Raji (cell line): ENCODE results near the gene POC1B.
A peak's percentile ranks its signal among the peaks of the same experiment; 100 is the strongest.

Source experiments
- POLR2A ChIP-seq: IDR thresholded peaks from 2 replicates; pipeline ENCODE4 v1.6.1; 2011; ENCODE audit warnings: low read depth, low read length, control low read depth; ENCODE audit not compliant: insufficient read depth

Gene POC1B

DNA sequence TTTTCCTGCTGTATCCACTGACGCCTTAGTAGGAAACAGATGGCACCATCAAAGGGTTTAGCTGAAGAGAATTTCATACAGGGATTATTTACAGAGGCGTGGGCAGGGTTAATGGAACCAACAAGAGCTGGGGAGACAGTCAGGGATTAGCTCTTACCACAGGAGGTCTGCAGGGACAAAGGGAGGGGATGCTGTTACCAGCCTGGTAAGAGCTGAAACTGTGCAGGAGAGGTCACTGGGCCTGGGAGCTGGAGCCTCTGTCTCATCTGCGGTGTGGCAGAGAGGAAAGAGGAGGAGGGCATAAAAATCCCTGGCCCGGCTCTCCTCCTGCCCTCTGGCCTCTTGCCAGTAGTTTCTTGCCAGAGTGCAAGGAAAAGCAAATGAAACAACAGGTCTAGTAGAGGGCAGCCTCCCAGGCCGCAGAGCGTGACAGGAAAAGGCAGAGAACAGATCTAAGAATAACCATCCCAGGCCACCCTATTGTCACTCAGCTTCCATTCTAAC is 18.9 kb upstream of the POC1B start:
- TF ChIP-seq POLR2A = no peak

DNA sequence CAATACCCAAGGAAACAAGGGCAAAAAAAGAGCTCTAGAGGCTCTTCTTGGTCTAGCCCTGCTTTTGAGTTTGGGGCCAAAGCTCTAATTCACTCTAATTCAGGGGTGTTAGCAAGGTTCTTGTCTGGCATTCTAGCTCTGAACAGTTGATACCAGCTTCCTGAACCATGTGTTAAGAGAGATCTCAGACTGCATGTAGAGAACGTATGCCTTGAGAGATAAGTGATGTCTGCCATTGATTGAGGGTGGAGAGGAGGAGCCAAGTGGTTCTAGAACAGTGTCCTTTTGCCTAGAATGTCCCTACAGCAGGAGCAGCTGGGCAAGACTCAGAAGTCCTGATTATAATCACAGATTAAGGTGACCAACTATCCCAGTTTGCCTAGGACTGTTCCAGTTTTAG is 18.2 kb upstream of the POC1B start:
- no peak for TF ChIP-seq POLR2A

DNA sequence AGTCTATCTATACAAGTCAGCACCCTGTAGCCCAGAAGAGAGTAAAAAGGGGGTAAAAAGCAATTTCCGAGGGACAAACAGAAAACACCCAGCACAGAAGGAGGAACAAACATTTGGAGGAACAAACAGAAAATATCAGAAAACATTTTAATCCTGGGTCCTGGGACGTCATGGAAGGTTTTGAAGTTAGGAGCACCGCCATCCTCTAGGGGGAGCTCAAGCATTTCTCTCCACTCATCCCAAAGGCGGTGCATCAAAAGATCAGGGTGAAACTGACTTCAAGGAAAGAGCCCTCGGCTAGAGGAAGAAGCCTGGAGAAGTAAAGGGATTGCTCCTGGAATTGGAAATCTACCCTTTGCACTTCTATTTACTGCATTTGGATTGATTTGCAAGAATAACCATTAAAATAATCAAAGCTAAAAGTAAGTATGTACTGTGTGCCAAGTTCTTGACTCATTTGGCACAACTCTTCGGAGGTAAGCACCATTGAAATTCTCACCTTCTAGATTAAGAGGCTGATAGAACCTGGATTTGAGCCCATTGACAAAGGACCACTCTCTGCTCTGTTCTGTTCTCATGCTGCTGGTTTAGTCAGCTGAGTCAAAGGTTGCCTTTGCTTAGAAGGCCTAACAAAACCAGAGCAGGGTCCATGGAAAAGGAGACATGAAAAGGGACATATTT is 17.2 kb upstream of the POC1B start:
- TF ChIP-seq POLR2A = no peak

DNA sequence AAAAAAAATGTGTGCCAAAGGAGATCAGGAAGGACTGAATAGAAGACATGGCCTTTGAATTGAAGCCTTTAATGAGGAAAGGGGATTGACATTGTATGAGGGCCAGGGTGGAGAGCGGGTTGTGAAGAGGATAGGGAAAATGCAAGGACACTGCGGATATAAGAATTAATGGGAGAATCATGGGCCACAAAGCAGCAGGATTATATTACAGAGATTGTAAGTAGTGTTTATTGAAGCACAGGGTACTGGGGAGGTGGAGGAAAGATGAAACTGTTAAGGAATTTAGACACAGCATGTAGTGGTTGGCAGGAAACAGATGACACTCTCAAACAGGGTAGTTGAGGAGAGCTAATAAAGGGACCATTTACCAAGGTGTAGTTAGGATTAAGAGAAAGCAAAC is 16.4 kb upstream of the POC1B start:
- no peak for TF ChIP-seq POLR2A

DNA sequence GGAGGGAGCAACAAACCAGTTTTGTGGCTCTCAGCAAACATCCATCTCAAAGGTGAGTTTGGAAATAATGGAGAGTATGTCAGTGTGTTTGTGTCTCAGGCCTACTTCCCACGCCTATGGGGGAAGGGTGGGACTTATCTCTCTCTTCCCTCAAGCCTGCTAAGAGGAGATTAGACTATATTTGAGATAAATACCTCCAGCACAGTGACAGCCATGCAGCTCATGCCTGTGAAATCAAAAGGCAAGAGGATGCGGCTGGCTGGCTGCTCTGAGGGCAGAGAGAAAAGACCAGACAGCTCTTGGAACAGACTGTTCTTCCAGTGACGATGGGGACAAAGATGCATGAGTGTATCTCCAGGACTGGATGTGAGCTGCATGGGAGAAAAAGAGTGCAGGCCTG is 14.7 kb upstream of the POC1B start:
- no peak for TF ChIP-seq POLR2A

DNA sequence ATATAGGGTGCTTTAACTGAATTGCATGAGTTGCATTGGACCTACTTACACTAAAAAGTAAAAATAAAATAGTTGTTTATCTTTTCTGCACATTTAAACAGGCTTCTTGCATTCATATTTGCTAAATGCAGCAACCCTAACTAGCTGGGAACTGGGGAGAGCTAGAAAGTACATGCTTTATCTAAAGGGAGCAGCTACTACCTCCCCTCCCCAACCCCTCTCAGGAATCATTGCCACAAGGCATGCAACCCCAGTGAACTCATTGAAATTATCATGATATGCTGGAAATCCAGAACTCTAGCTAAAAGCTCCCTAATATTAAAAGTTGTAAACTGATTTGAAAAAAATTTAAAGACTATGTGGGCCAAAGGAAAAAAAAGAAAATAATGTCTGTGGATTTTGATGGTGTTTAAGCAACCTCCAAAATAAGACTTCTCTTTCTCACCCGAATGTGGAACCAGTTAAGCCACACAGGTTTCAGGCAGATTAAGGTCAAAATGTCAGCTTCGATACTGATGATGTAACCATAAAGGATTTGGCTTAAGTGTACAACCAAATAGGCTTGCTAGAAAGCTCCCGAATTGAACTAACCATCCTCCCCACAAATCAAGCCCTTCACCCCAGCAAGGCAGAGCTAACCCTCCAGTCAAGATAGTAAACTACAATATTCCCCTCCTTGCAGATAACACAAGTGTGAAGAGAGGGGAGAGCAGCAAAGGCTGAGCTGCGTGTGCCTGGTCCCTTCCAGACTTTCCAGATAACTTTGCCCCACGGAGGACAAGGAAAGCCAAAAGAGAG is 13.8 kb upstream of the POC1B start:
- no peak for TF ChIP-seq POLR2A

DNA sequence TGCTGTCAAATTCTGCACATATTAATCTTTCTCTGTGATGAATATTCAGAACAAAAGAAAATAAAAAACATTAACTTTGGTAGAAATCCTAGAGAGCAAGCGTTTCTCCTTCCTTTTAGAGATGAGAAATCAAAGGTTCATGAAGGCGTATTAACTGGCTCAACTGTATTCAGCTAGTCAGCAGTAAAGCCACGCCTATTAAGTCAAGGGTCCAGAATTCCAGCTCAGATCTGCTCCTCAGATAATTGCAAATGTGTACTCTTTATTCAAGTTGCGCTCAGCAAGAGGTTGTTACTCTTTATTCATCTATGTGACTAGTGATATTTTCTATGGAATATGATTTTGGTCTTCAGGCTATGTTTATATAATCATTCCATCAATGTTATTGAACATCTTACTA is 13.1 kb upstream of the POC1B start:
- TF ChIP-seq POLR2A = no peak

DNA sequence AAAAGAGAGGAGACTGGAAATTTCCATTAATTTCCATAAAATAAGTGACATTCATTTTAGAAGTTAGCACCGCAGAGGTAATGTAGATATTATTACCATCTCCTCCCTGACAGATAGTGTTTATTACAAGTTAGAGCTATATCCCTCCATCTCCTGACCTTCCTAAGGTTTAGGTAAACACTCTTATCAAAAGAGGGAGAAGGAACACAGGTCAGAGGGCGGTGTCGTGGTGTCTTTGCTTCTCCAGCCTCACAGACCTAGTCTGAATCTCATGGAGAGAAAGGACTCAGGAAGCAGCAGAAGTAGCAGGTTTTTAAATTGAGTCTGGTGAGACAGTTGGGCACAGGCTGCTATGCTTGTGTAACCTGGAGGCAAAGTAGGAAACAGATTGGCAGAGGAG is 11.5 kb upstream of the POC1B start:
- no peak for TF ChIP-seq POLR2A

DNA sequence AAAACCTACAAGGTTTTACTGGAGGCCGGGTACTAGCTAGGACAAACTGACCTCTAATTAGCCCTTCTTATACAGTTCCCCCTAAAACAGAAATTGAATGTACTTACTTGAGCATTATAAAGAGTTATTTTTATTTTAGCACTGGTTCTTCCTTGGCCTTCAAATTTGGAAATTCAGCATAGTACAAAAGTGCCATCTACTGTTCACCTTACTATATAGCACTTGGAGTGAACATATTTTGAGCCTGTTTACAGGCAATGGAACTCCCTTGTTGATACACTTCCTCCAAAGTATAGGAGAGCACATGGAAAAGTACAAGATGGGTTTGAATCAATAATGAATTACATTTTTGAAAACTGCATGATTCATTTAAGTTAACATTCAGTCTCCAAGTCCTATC is 3.9 kb upstream of the POC1B start:
- no peak for TF ChIP-seq POLR2A

DNA sequence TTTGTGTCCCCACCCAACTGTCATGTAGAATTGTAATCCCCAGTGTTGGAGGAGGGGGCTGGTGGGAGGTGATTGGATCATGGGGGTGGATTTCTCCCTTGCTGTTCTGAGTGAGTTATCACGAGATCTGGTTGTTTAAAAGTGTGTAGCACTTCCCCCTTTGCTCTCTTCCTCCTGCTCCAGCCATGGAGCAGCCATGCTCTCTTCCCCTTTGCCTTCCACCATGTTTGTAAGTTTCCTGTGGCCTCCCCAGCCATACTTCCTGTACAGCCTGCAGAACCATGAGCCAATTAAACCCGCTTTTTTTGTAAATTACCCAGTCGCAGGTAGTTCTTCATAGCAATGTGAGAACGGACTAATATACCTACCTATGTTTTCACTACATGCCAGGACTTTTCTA is 2.6 kb upstream of the POC1B start:
- TF ChIP-seq POLR2A = no peak

DNA sequence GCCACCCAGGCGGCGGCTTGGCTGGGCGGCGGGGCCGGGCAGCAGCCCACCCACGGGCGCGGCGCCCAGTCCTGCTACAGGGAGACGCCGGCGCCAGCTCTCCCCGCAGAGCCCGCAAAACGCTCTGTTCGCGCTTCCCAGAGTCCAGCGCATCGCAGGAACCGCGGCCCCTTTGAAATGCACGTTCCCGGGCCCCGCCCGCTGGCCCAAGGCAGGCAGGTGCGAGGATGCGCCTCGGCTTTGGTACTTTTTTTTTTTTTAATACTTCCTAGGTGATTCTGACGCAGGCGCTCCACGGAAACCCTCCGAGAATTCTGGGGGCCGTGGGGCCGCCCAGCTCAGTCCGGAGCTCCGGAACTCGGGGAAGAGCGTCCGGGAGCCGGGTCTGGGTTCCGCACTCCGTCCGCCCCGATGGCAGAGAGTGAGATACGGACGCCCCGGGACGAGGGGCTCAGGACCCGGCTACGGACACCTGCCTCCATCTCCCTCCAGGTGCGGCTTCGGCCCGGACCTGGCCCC is 483 bp downstream of the POC1B start:
- no peak for TF ChIP-seq POLR2A

DNA sequence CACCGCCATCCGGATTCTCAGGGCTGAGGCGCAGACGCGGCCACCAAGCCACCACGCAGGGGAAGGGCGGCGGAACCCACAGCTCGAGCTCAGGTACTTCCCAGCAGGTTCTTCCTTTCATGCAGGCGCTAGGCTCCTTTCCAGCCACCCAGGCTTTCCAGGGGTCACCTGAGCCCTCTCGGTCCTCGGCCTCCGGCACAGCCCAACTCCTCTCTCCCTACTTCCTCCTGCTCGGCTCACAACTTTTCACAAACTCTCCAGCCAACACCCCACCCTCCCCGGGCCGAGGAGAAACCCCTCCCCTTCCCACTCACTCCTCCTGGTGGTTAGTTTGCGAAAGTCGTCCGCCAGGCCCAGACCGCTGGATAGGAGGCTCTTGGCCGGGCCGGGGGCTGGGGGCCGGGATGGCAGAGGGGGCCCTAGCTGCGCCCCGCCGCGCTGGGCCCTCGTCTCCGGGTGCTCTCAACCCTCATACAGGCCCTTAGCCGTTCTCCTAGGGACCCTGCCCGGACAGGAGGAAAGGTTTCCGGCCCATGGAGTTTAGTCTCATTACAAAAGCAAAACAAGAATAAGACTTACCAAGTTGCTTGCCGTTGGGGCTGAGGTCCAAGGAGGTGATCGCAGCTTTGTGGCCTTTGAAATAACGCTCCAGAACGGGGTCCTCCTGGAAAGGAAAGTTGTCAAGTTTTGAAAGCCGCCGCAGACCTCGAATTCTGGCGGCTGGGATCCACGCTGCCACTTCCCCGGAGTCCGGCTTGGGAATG is 1.1 kb downstream of the POC1B start, which contains the start of gene GALNT4:
Gene GALNT4 (minus strand): TSS at position 256 of the 764 bp plus-strand sequence. CDS start 247 bp downstream, at position 9.
- peak; percentile 33 for TF ChIP-seq POLR2A

DNA sequence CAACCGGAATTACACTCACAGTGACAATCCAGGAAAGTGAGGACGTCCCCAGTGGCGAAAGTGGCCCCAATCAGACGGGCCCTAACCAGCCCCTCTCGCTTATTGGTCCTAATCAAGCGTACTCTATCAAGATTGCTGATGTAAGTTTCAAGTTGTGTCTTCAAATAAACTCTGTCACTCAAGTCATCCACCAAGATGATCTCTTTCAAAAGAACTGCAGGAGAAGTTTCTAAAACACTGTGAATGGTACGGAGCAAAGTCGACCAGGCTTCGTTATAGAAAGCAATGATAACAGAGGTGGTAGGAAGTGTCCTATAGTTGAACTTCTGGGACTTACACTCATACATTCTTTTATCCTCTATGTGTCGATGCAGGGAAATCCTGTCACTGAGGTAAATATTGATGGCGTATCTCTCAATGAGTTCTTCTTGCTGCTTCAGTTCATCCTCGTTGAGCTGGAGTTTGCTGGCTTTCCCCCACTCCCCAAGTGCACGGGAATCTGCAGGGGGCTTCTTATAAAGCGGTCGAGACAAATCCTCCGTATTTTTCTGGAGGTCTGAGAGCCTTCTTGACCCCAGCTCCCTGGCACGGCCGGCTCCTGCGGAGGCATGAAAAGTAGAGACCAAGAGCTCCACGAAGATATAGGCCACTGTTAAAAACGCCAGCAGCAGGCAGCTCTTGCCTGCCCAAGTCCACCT is 1.9 kb downstream of the POC1B start:
- TF ChIP-seq POLR2A = no peak

DNA sequence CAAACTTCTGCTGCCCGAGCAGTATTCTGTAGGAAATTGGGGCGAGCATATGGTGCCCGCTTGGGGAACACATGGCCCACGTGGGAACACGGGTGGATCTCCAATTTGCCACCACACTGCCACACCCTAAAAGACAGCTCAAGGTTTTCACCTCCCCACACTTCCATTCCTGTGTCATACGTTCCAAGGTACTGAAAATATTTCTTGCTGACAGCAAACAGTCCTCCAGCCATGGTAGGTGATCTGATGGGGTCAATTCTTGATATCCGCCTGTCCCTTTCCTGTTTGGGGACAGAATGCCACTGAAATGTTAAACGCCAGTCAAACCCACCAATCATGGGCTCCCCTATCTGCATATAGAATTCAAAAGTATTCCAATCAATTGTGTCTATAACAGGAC is 2.5 kb downstream of the POC1B start:
- no peak for TF ChIP-seq POLR2A
